Ascending aorta (tissue), 2 donors: Measurements from ENCODE around the gene TATDN2. TPM values are rescaled to one million over a fixed set of nuclear protein-coding genes. Genes with fewer than 3 reads are reported as not detected.

Experiments
- DNase-seq, 2 donors: peaks; one replicate each; pipeline ENCODE4 v3.0.0-alpha.2; 2019; ENCODE audit warnings: low spot score in 2 of 2
- H3K27ac ChIP-seq, 2 donors: fragments of 200-600 bp; sonication (generic); one replicate each; pipeline ENCODE4 v1.5.1; 2016 to 2017; ENCODE audit warnings: mild to moderate bottlenecking in 1 of 2
- H3K27me3 ChIP-seq: fragments of 200-600 bp; sonication (generic); one replicate; pipeline ENCODE4 v1.5.1; 2017
- H3K36me3 ChIP-seq, 2 donors: fragments of 200-600 bp; sonication (generic); one replicate each; pipeline ENCODE4 v1.5.1; 2016
- H3K4me1 ChIP-seq, 2 donors: fragments of 200-600 bp; sonication (generic); one replicate each; pipeline ENCODE4 v1.5.1; 2016 to 2017; ENCODE audit warnings: mild to moderate bottlenecking in 1 of 2
- H3K4me3 ChIP-seq, 2 donors: fragments of 200-600 bp; sonication (generic); one replicate each; pipeline ENCODE4 v1.5.1; 2016 to 2017; ENCODE audit warnings: mild to moderate bottlenecking in 1 of 2
- H3K9me3 ChIP-seq, 2 donors: fragments of 200-600 bp; sonication (generic); one replicate each; pipeline ENCODE4 v1.5.1; 2016
- intact Hi-C: fragments of 100-400 bp; cut with DNase I; formaldehyde crosslinking; loops from one replicate; pipeline ENCODE4 v1.15.1; 2023
- total RNA-seq: library from RNA; depleted of rRNA; stranded (reverse); fragments of >200 nt; gene quantifications from one replicate; pipeline ENCODE4 v1.1.0, GENCODE V29; 2016
- TF ChIP-seq, protein P1 (sequence below), 3 experiments: fragments of 200-600 bp in 2 of 3; fragments of 450-650 bp in 1 of 3; sonication (generic) in 2 of 3; IDR thresholded peaks; one replicate each; pipeline ENCODE4 v1.5.1; 2016 to 2019; ENCODE audit warnings: antibody characterized with exemption in 3 of 3, mild to moderate bottlenecking in 1 of 3, moderate library complexity in 1 of 3

The TATDN2 gene
- total RNA-seq, 1 donor from 2014 or later = 29.1 TPM

- intact Hi-C loops = loop anchor here (5.0 kb wide), 1 partner anchor 675 kb away; the partner anchor contains the start of gene MTMR14
- no peak overlapping the region for H3K27ac ChIP-seq
- peaks cover 8 to 14% of the 10 kb centered on the region in 2 donors for H3K4me1 ChIP-seq
- H3K36me3 ChIP-seq = peaks cover 5 to 17% of the 10 kb centered on the region in 2 donors
- no peaks in the 10 kb centered on the region for H3K27me3 ChIP-seq
- no peak for DNase-seq
- H3K9me3 ChIP-seq = no peaks in the 10 kb centered on the region
- no peak overlapping the region for H3K4me3 ChIP-seq
- TF ChIP-seq, protein P1, sequence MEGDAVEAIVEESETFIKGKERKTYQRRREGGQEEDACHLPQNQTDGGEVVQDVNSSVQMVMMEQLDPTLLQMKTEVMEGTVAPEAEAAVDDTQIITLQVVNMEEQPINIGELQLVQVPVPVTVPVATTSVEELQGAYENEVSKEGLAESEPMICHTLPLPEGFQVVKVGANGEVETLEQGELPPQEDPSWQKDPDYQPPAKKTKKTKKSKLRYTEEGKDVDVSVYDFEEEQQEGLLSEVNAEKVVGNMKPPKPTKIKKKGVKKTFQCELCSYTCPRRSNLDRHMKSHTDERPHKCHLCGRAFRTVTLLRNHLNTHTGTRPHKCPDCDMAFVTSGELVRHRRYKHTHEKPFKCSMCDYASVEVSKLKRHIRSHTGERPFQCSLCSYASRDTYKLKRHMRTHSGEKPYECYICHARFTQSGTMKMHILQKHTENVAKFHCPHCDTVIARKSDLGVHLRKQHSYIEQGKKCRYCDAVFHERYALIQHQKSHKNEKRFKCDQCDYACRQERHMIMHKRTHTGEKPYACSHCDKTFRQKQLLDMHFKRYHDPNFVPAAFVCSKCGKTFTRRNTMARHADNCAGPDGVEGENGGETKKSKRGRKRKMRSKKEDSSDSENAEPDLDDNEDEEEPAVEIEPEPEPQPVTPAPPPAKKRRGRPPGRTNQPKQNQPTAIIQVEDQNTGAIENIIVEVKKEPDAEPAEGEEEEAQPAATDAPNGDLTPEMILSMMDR (IDR thresholded peaks at IDR 0.05) = no peak
Measured at GRCh38 chr3:10322352-10322710, 74.1 kb downstream of the TATDN2 start.

GRCh38 chr3:10327592-10327991 lies 79.3 kb downstream of the TATDN2 start:
- Histone ChIP-seq H3K27me3 (no peaks in the 10 kb centered on the region), H3K4me1 (no peaks in the 10 kb centered on the region), H3K27ac (no peak overlapping the region), H3K9me3 (no peaks in the 10 kb centered on the region), H3K36me3 (no peaks in the 10 kb centered on the region), H3K4me3 (no peak overlapping the region)
- intact Hi-C loops = no loop called here
- TF ChIP-seq, protein P1 (IDR thresholded peaks at IDR 0.05) = no peak
- no peak for DNase-seq

GRCh38 chr3:10328460-10329071 lies 80.3 kb downstream of the TATDN2 start:
- Histone ChIP-seq H3K4me1 (no peaks in the 10 kb centered on the region), H3K36me3 (no peaks in the 10 kb centered on the region), H3K27ac (no peak overlapping the region), H3K9me3 (no peaks in the 10 kb centered on the region), H3K4me3 (no peak overlapping the region), H3K27me3 (no peaks in the 10 kb centered on the region)
- intact Hi-C loops = no loop called here
- DNase-seq = no peak
- TF ChIP-seq, protein P1 (IDR thresholded peaks at IDR 0.05) = no peak

DNA sequence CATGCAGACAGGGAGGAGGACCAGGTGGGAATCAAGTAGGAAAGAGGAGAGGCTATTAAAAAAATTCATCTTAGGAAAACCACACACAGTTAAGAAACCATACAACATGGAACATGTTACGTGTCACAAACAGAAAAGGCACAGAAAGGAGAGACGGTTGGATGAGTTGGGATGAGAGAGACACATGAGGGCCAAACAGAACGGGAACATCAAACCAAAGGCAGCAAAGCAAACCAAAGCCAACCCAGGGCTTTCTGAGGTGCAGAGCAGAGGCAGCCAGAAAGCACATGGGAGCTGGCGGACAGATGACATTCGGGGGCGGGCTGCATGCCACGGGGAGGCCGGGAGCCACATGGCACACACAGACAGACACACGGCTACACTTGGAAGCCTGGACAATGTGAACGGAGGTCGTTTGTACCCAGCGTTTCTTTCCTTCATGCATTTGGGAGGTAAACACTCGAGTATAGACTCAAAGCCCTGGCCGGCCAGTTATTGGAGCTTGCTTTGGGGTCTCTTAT lies 81.3 kb downstream of the TATDN2 start:
- DNase-seq = no peak
- Histone ChIP-seq H3K4me1 (no peaks in the 10 kb centered on the region), H3K36me3 (no peaks in the 10 kb centered on the region), H3K27ac (no peak overlapping the region), H3K27me3 (no peaks in the 10 kb centered on the region), H3K9me3 (no peaks in the 10 kb centered on the region), H3K4me3 (no peak overlapping the region)
- TF ChIP-seq, protein P1 (IDR thresholded peaks at IDR 0.05) = no peak
- intact Hi-C loops = no loop called here

DNA sequence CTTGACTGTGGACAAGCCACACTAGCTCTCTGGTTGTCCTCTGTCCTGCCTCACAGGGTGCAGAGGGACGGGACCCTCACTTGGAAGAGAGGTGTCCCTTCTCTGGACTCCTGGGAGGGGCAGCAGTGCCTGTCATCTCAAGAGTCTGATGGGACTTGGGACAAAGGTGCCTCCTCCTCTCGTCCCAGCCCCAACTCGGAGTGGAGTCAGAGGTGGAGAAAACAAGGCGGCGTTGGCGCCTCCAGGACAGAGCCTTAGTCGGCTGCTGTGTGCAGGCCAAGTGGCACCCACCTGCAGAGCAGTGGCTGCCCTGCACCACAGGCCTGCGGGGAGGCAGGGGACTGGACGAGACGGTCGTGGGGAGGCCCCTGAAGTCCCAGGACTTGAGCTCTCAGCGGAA lies 82.1 kb downstream of the TATDN2 start:
- Histone ChIP-seq H3K27ac (no peak overlapping the region), H3K27me3 (no peaks in the 10 kb centered on the region), H3K36me3 (no peaks in the 10 kb centered on the region), H3K9me3 (no peaks in the 10 kb centered on the region), H3K4me3 (no peak overlapping the region), H3K4me1 (no peaks in the 10 kb centered on the region)
- DNase-seq = no peak
- intact Hi-C loops = no loop called here
- TF ChIP-seq, protein P1 (IDR thresholded peaks at IDR 0.05) = no peak

Other genes with a start within 250 kb of the TATDN2 start
- 54.6 TPM for gene FANCD2, start 222.0 kb upstream of the TATDN2 start, total RNA-seq
- gene FANCD2OS, start 140.2 kb upstream of the TATDN2 start, total RNA-seq = not detected
- gene BRK1, start 132.8 kb upstream of the TATDN2 start, total RNA-seq = 87.3 TPM
- gene VHL, start 106.7 kb upstream of the TATDN2 start, total RNA-seq = 34.4 TPM
- 1.3 TPM for gene IRAK2, start 83.5 kb upstream of the TATDN2 start, total RNA-seq
- not detected for gene GHRL, start 44.5 kb downstream of the TATDN2 start, total RNA-seq
- gene SEC13, start 72.7 kb downstream of the TATDN2 start, total RNA-seq = 63.0 TPM